SK-N-MC (cell line): ENCODE data around the gene ABO.

Experiments
- EZH2 ChIP-seq: fragments of 200-600 bp; sonication (generic); IDR thresholded peaks from one replicate; pipeline ENCODE4 v1.6.1; 2017; ENCODE audit warnings: antibody characterized with exemption
- POLR2AphosphoS5 ChIP-seq: IDR thresholded peaks from 2 replicates; pipeline ENCODE4 v1.6.1; 2012; ENCODE audit warnings: mild to moderate bottlenecking, low read depth, low read length, borderline replicate concordance

- TF ChIP-seq POLR2AphosphoS5 (no peak), EZH2 (no peak)
Observed at GRCh38 chr9:133278161-133279114, 3.4 kb upstream of the ABO start.
